ENCODE data around the gene WDR45.

WDR45 gene

DNA sequence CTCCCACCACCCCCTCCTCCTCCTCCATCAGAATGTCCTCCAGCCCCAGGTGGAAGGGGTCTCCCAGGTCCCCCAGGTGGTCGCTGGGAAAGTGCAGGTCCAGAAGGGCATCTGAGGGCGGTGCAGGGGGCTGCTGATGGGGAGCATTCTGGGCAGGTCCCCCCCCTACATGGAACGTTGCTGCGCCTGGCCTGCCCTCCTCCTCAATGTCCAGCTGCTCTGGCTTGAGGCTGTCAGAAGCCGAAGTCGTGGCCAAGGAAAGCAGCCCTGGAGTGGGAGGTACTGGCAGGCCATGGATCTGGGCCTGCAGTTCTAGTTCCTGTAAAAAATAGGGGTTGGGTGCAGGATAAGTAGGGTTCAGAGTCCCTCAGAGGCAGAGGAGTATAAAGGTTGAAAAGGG, 49.4 kb downstream of the WDR45 start:
- no peaks in the 10 kb centered on the region for H3K9me3 ChIP-seq (ENCODE audit: insufficient read depth, low read length)
- no peak for DNase-seq (ENCODE audit: low read depth, low spot score)
- peaks cover 3% of the 10 kb centered on the region for H3K4me1 ChIP-seq (ENCODE audit: insufficient read depth, insufficient read length)
- no peak overlapping the region for H3K4me3 ChIP-seq (ENCODE audit: insufficient read length, low read depth)
- peaks cover 73% of the 10 kb centered on the region for H3K36me3 ChIP-seq (ENCODE audit: insufficient read depth, insufficient read length, low read length)
- no peaks in the 10 kb centered on the region for H3K27me3 ChIP-seq (ENCODE audit: insufficient read depth, insufficient read length)
- TF ChIP-seq SUZ12 (IDR thresholded peaks at IDR 0.05; ENCODE audit: extremely low read depth, insufficient read depth, insufficient read length) (no peak), YY1 (IDR thresholded peaks at IDR 0.05; ENCODE audit: insufficient read depth, insufficient read length) (no peak), ZNF274 (IDR thresholded peaks at IDR 0.05; ENCODE audit: low read depth, low read length) (no peak)
- H3K9ac ChIP-seq (ENCODE audit: insufficient read length, low read depth), result no peak overlapping the region

DNA sequence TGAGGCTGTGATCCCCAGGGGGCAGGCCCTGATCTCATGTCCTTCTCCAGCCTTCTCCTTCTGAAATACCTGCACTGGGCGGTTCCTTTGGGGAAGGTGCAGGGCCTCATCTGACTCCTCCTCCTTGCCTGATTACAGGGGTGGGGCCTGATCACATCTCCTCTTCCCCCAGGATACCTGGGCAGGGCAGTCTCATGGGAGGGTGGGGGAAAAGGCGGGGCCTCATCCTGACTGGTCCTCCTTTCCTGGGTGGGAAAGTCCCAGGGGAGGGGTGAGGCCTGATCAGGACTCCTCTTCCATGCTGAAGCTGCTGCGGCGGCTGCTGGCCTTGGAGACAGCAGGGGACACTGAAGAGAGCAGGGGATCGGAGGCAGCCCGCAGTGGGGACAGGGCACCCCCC, 49.8 kb downstream of the WDR45 start:
- Histone ChIP-seq H3K4me3 (ENCODE audit: insufficient read length, low read depth) (no peak overlapping the region), H3K4me1 (ENCODE audit: insufficient read depth, insufficient read length) (peaks cover 3% of the 10 kb centered on the region), H3K9ac (ENCODE audit: insufficient read length, low read depth) (no peak overlapping the region), H3K27me3 (ENCODE audit: insufficient read depth, insufficient read length) (no peaks in the 10 kb centered on the region), H3K9me3 (ENCODE audit: insufficient read depth, low read length) (no peaks in the 10 kb centered on the region), H3K36me3 (ENCODE audit: insufficient read depth, insufficient read length, low read length) (peaks cover 73% of the 10 kb centered on the region)
- no peak for DNase-seq (ENCODE audit: low read depth, low spot score)
- TF ChIP-seq SUZ12 (IDR thresholded peaks at IDR 0.05; ENCODE audit: extremely low read depth, insufficient read depth, insufficient read length) (no peak), YY1 (IDR thresholded peaks at IDR 0.05; ENCODE audit: insufficient read depth, insufficient read length) (no peak), ZNF274 (IDR thresholded peaks at IDR 0.05; ENCODE audit: low read depth, low read length) (no peak)
